Testis (tissue), 3 donors: ENCODE data around the gene GDI1. TPM values are rescaled to one million over a fixed set of nuclear protein-coding genes. Genes with fewer than 3 reads are reported as not detected.

Experiments
- DNase-seq: peaks from one replicate; pipeline ENCODE4 v3.0.0-alpha.2; 2019
- H3K27ac ChIP-seq, 2 donors: fragments of 200-600 bp; sonication (generic); one replicate each; pipeline ENCODE4 v1.5.1; 2019
- H3K27me3 ChIP-seq: fragments of 200-600 bp; sonication (generic); one replicate; pipeline ENCODE4 v1.5.1; 2019
- H3K36me3 ChIP-seq: fragments of 200-600 bp; sonication (generic); one replicate; pipeline ENCODE4 v1.5.1; 2017; ENCODE audit warnings: low read depth; ENCODE audit errors: missing control alignments
- H3K4me1 ChIP-seq: fragments of 200-600 bp; sonication (generic); one replicate; pipeline ENCODE4 v1.5.1; 2019
- H3K4me3 ChIP-seq, 2 donors: fragments of 200-600 bp; sonication (generic); one replicate each; pipeline ENCODE4 v1.5.1; 2017 to 2019
- H3K9me3 ChIP-seq: fragments of 200-600 bp; sonication (generic); one replicate; pipeline ENCODE4 v1.5.1; 2017
- CTCF ChIP-seq, 3 experiments: fragments of 450-650 bp in 2 of 3; fragments of 200-600 bp in 1 of 3; sonication (generic) in 1 of 3; IDR thresholded peaks; one replicate each; pipeline ENCODE4 v1.5.1; 2016 to 2019; ENCODE audit warnings: antibody characterized with exemption in 3 of 3, mild to moderate bottlenecking in 2 of 3, moderate library complexity in 1 of 3
- POLR2A ChIP-seq: fragments of 450-650 bp; IDR thresholded peaks from one replicate; pipeline ENCODE4 v1.6.1; 2017; ENCODE audit warnings: antibody characterized with exemption, mild to moderate bottlenecking, moderate library complexity
- WGBS, 2 donors: methylation state at CpG; one replicate each; pipeline ENCODE4 v1.1.5; 2018; 5-methylcytosine and 5-hydroxymethylcytosine counted together
- intact Hi-C: fragments of 100-400 bp; cut with DNase I; formaldehyde crosslinking; loops from one replicate; pipeline ENCODE4 v1.15.1; 2023; ENCODE audit warnings: low total_unique reads
- polyA plus RNA-seq: library from polyadenylated mRNA; stranded (reverse); fragments of 350-450 nt; fragmentation: Illumina TruSeq; extraction: RNeasy Lipid Tissue Mini Kit (QIAGEN cat#74804); gene quantifications from one replicate; pipeline ENCODE4 v1.2.3, GENCODE V29; 2014; ENCODE audit warnings: low read depth, low replicate concordance; ENCODE audit not compliant: insufficient read depth
- total RNA-seq, 2 donors: library from RNA; depleted of rRNA; stranded (reverse); fragments of >200 nt; gene quantifications; one replicate each; pipeline ENCODE4 v1.2.3, GENCODE V29; 2016

GDI1 gene
- total and polyA plus RNA-seq, 3 donors from 2014 or later: 118 to 162 (median 158) TPM

GRCh38 chrX:154430479-154430878 lies 6.5 kb upstream of the GDI1 start:
- no peaks in the 10 kb centered on the region for H3K4me1 ChIP-seq
- no peak for TF ChIP-seq CTCF (IDR thresholded peaks at IDR 0.05)
- no peak for TF ChIP-seq POLR2A
- H3K27me3 ChIP-seq: no peaks in the 10 kb centered on the region
- no peaks in the 10 kb centered on the region for H3K9me3 ChIP-seq
- H3K27ac ChIP-seq: no peak overlapping the region
- intact Hi-C loops: no loop called here
- WGBS, 2 donors: 76 to 78% methylated on average over 5 to 6 of the region's 6 CpGs
- H3K36me3 ChIP-seq: no peaks in the 10 kb centered on the region
- H3K4me3 ChIP-seq: no peak overlapping the region
- no peak for DNase-seq

- H3K9me3 ChIP-seq: no peaks in the 10 kb centered on the region
- H3K36me3 ChIP-seq: no peaks in the 10 kb centered on the region
- no peak overlapping the region for H3K4me3 ChIP-seq
- H3K27me3 ChIP-seq: no peaks in the 10 kb centered on the region
- no peak for TF ChIP-seq POLR2A
- no peak for TF ChIP-seq CTCF (IDR thresholded peaks at IDR 0.05)
- intact Hi-C loops: no loop called here
- no peak overlapping the region for H3K27ac ChIP-seq
- 85 to 87% methylated on average over 7 of the region's 7 CpGs for WGBS, 2 donors
- DNase-seq: no peak
- no peaks in the 10 kb centered on the region for H3K4me1 ChIP-seq
These were observed 6.0 kb upstream of the GDI1 start for GRCh38 chrX:154430916-154431315.

GRCh38 chrX:154431341-154431740 lies 5.6 kb upstream of the GDI1 start:
- no peaks in the 10 kb centered on the region for H3K36me3 ChIP-seq

GRCh38 chrX:154432210-154432609 lies 4.7 kb upstream of the GDI1 start:
- intact Hi-C loops: no loop called here
- Histone ChIP-seq H3K27ac (no peak overlapping the region), H3K9me3 (no peaks in the 10 kb centered on the region), H3K4me1 (no peaks in the 10 kb centered on the region), H3K27me3 (no peaks in the 10 kb centered on the region), H3K36me3 (no peaks in the 10 kb centered on the region), H3K4me3 (no peak overlapping the region)
- DNase-seq: no peak
- no peak for TF ChIP-seq CTCF (IDR thresholded peaks at IDR 0.05)
- TF ChIP-seq POLR2A: no peak
- WGBS, 2 donors: 98% methylated on average over 8 of the region's 8 CpGs; no CpG with 5 or more reads in 1 of the 2 donors

More at GRCh38 chrX:154431341-154431740, 5.6 kb upstream of the GDI1 start:
- Histone ChIP-seq H3K9me3 (no peaks in the 10 kb centered on the region), H3K27me3 (no peaks in the 10 kb centered on the region), H3K4me1 (no peaks in the 10 kb centered on the region), H3K27ac (no peak overlapping the region), H3K4me3 (no peak overlapping the region)
- intact Hi-C loops: no loop called here
- no peak for DNase-seq
- WGBS, 2 donors: 62 to 80% methylated on average over 5 of the region's 5 CpGs
- TF ChIP-seq CTCF (IDR thresholded peaks at IDR 0.05) (no peak), POLR2A (no peak)

GRCh38 chrX:154433605-154434004 lies 3.3 kb upstream of the GDI1 start:
- H3K9me3 ChIP-seq: no peaks in the 10 kb centered on the region
- no peaks in the 10 kb centered on the region for H3K4me1 ChIP-seq
- intact Hi-C loops: no loop called here
- no peak overlapping the region for H3K27ac ChIP-seq
- H3K4me3 ChIP-seq: no peak overlapping the region
- DNase-seq: no peak
- TF ChIP-seq POLR2A (no peak), CTCF (IDR thresholded peaks at IDR 0.05) (no peak)
- 91% methylated on average over 7 of the region's 7 CpGs; no CpG with 5 or more reads in 1 of the 2 donors for WGBS, 2 donors
- no peaks in the 10 kb centered on the region for H3K36me3 ChIP-seq
- H3K27me3 ChIP-seq: no peaks in the 10 kb centered on the region
